HCT116 (cell line): ENCODE data around the gene UNK.

Experiments
- EZH2 ChIP-seq: fragments of 200-600 bp; sonication (generic); IDR thresholded peaks from 2 replicates; pipeline ENCODE4 v1.6.1; 2017; ENCODE audit warnings: antibody characterized with exemption, mixed run types
- EZH2phosphoT487 ChIP-seq: fragments of 200-600 bp; IDR thresholded peaks from 2 replicates; pipeline ENCODE4 v1.6.1; 2018; ENCODE audit warnings: antibody characterized with exemption, borderline replicate concordance
- JUND ChIP-seq: IDR thresholded peaks from 2 replicates; pipeline ENCODE4 v1.6.1; 2012
- POLR2A ChIP-seq: IDR thresholded peaks from 2 replicates; pipeline ENCODE4 v1.7.0; 2011; ENCODE audit warnings: borderline replicate concordance; ENCODE audit not compliant: insufficient read depth, insufficient read length; ENCODE audit errors: extremely low read depth
- POLR2AphosphoS5 ChIP-seq: IDR thresholded peaks from 2 replicates; pipeline ENCODE4 v1.6.1; 2011; ENCODE audit warnings: mild to moderate bottlenecking, low read depth, low read length, moderate library complexity
- TF ChIP-seq, protein P1 (sequence below), 3 experiments: fragments of 200-600 bp in 1 of 3; sonication (generic) in 1 of 3; IDR thresholded peaks in 2 of 3; conservative IDR thresholded peaks in 1 of 3; 2 replicates each; pipeline ENCODE4 v1.5.1; 2012 to 2017; ENCODE audit warnings: low read depth in 2 of 3, low read length in 2 of 3, antibody characterized with exemption in 1 of 3, borderline replicate concordance in 1 of 3, control low read depth in 1 of 3, mild to moderate bottlenecking in 1 of 3, mixed read lengths in 1 of 3, mixed run types in 1 of 3, moderate library complexity in 1 of 3; ENCODE audit not compliant: insufficient read depth in 1 of 3

DNA sequence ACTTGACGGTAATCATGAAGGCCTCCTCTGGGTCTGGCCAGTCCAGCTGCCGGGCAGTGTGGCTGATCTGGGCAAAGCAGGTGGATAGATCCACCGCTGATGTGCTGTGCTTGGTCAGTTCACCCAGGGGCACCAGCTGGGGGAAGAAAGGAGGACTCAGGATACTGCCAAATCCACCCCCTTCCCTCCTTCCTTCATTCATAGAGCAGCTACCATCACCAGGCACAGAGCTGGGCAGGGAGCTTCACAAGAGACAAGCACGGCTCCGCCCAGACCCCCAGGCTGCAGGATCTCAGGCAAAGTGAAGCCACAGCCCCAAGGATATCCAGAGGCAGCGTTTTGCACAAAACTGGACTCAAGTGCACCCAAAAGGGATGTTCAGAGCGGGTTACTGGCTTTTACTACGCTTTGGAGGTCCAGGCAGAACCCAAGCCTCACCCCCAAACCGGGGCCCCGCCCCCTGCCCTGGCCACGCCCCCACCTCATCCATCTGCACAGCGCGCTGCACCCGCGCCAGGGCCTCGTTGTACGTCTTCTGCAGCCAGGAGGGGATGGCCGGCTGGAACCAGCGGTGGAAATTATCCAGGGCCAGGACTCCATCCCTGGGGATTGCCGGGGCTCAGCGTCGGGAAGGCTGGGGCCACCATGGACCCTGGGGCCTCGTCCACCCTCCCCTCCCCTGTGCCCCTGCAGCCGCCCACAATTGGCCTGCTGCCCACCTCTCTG, 50.5 kb downstream of the UNK start:
- TF ChIP-seq POLR2AphosphoS5 (no peak), JUND (no peak), EZH2 (no peak), EZH2phosphoT487 (no peak), POLR2A (no peak)
- TF ChIP-seq, protein P1, sequence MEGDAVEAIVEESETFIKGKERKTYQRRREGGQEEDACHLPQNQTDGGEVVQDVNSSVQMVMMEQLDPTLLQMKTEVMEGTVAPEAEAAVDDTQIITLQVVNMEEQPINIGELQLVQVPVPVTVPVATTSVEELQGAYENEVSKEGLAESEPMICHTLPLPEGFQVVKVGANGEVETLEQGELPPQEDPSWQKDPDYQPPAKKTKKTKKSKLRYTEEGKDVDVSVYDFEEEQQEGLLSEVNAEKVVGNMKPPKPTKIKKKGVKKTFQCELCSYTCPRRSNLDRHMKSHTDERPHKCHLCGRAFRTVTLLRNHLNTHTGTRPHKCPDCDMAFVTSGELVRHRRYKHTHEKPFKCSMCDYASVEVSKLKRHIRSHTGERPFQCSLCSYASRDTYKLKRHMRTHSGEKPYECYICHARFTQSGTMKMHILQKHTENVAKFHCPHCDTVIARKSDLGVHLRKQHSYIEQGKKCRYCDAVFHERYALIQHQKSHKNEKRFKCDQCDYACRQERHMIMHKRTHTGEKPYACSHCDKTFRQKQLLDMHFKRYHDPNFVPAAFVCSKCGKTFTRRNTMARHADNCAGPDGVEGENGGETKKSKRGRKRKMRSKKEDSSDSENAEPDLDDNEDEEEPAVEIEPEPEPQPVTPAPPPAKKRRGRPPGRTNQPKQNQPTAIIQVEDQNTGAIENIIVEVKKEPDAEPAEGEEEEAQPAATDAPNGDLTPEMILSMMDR (IDR thresholded peaks at IDR 0.05 in 2 of 3, conservative IDR thresholded peaks at IDR 0.05 in 1 of 3; ENCODE audit: borderline replicate concordance in 1 of 3, insufficient read depth in 1 of 3, low read depth in 2 of 3, low read length in 2 of 3), result no peak
